HG02763 (cell line): ENCODE results near the gene SLC24A4.
"Not testable (repeated sequence)": the region's sequence is repeated elsewhere in the genome, so short reads cannot be mapped to it uniquely, and the experiment has no call there.

Experiments
- ATAC-seq: cut with Tn5 transposase; IDR thresholded peaks from one replicate; pipeline ENCODE4 v1.9.1; 2021; ENCODE audit warnings: mild to moderate bottlenecking, moderate library complexity; ENCODE audit not compliant: unreplicated experiment

SLC24A4 gene

GRCh38 chr14:92398888-92399636 is 76.1 kb downstream of the SLC24A4 start:
- ATAC-seq: no peak

- peak; percentile 54 for ATAC-seq
These were observed 77.8 kb downstream of the SLC24A4 start for GRCh38 chr14:92400579-92401444.

GRCh38 chr14:92401561-92401960 is 78.6 kb downstream of the SLC24A4 start:
- no peak for ATAC-seq

GRCh38 chr14:92402500-92402899 is 79.5 kb downstream of the SLC24A4 start:
- ATAC-seq: not testable (repeated sequence)

GRCh38 chr14:92404018-92404417 is 81.1 kb downstream of the SLC24A4 start:
- ATAC-seq: no peak

- no peak for ATAC-seq
These were observed 81.5 kb downstream of the SLC24A4 start for GRCh38 chr14:92404421-92404820.

- no peak for ATAC-seq
These were observed 82.0 kb downstream of the SLC24A4 start for GRCh38 chr14:92404938-92405337.

- no peak for ATAC-seq
These were observed 84.4 kb downstream of the SLC24A4 start for GRCh38 chr14:92407410-92407809.

GRCh38 chr14:92409043-92409442 is 86.1 kb downstream of the SLC24A4 start:
- no peak for ATAC-seq

- no peak for ATAC-seq
These were observed 88.2 kb downstream of the SLC24A4 start for GRCh38 chr14:92411135-92411534.

- no peak for ATAC-seq
These were observed 89.0 kb downstream of the SLC24A4 start for GRCh38 chr14:92411941-92412340.

- no peak for ATAC-seq
These were observed 89.9 kb downstream of the SLC24A4 start for GRCh38 chr14:92412912-92413311.

- no peak for ATAC-seq
These were observed 90.4 kb downstream of the SLC24A4 start for GRCh38 chr14:92413379-92413778.

GRCh38 chr14:92414690-92415445 is 91.9 kb downstream of the SLC24A4 start:
- no peak for ATAC-seq

GRCh38 chr14:92415969-92416368 is 93.0 kb downstream of the SLC24A4 start:
- no peak for ATAC-seq

GRCh38 chr14:92416544-92416943 is 93.6 kb downstream of the SLC24A4 start:
- no peak for ATAC-seq

GRCh38 chr14:92417759-92418158 is 94.8 kb downstream of the SLC24A4 start:
- ATAC-seq: no peak

GRCh38 chr14:92421751-92422150 is 98.8 kb downstream of the SLC24A4 start:
- no peak for ATAC-seq

GRCh38 chr14:92425101-92425500 is 102.1 kb downstream of the SLC24A4 start:
- ATAC-seq: no peak

GRCh38 chr14:92426237-92426636 is 103.3 kb downstream of the SLC24A4 start:
- ATAC-seq: no peak

GRCh38 chr14:92427096-92427495 is 104.1 kb downstream of the SLC24A4 start:
- no peak for ATAC-seq
